ENCODE data around the gene FUT2.
"Not testable (repeated sequence)": the region's sequence is repeated elsewhere in the genome, so short reads cannot be mapped to it uniquely, and the experiment has no call there.

The FUT2 gene

DNA sequence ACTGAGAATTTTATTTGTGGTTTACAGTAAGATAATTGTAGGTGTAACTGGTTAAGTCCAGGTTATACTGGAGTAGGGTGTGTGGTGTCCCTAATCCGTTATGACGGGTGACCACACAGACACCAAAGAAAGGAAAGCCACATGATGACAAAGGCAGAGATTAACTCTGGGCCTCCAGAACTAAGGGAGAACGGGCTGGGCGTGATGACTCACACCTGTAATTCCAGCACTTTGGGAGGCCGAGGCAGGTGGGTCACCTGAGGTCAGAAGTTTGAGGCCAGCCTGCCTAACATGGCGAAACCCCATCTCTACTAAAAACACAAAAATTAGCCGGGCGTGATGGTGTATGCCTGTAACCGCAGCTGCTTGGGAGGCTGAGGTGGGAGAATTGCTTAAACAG is 10.2 kb upstream of the FUT2 start:
- Histone ChIP-seq H3K4me3 (ENCODE audit: low read depth in 1 of 2, low read length in 2 of 2) (no peak overlapping the region), H3K9ac (ENCODE audit: low read length) (no peak overlapping the region), H3K4me1 (ENCODE audit: insufficient read depth, low read length) (no peaks in the 10 kb centered on the region), H3K9me3 (ENCODE audit: low read length) (no peaks in the 10 kb centered on the region), H3K36me3 (ENCODE audit: insufficient read depth, low read length) (no peaks in the 10 kb centered on the region), H3K27ac (ENCODE audit: low read depth, low read length) (no peak overlapping the region), H3K27me3 (ENCODE audit: control insufficient read depth in 1 of 2, insufficient read depth in 2 of 2, low read length in 2 of 2) (no peaks in the 10 kb centered on the region)

GRCh38 chr19:48686088-48686487 is 9.7 kb upstream of the FUT2 start:
- Histone ChIP-seq H3K27ac (ENCODE audit: low read depth, low read length) (no peak overlapping the region), H3K4me1 (ENCODE audit: insufficient read depth, low read length) (no peaks in the 10 kb centered on the region), H3K27me3 (ENCODE audit: control insufficient read depth in 1 of 2, insufficient read depth in 2 of 2, low read length in 2 of 2) (no peaks in the 10 kb centered on the region), H3K9ac (ENCODE audit: low read length) (no peak overlapping the region), H3K4me3 (ENCODE audit: low read depth in 1 of 2, low read length in 2 of 2) (no peak overlapping the region), H3K36me3 (ENCODE audit: insufficient read depth, low read length) (no peaks in the 10 kb centered on the region), H3K9me3 (ENCODE audit: low read length) (no peaks in the 10 kb centered on the region)

GRCh38 chr19:48686637-48687036 is 9.1 kb upstream of the FUT2 start:
- not testable (repeated sequence) for H3K27me3 ChIP-seq (ENCODE audit: control insufficient read depth in 1 of 2, insufficient read depth in 2 of 2, low read length in 2 of 2); H3K27ac ChIP-seq (ENCODE audit: low read depth, low read length); H3K9ac ChIP-seq (ENCODE audit: low read length); H3K4me1 ChIP-seq (ENCODE audit: insufficient read depth, low read length); H3K9me3 ChIP-seq (ENCODE audit: low read length); H3K36me3 ChIP-seq (ENCODE audit: insufficient read depth, low read length); H3K4me3 ChIP-seq (ENCODE audit: low read depth in 1 of 2, low read length in 2 of 2)

GRCh38 chr19:48687776-48688175 is 8.0 kb upstream of the FUT2 start:
- Histone ChIP-seq H3K9me3 (ENCODE audit: low read length) (no peaks in the 10 kb centered on the region), H3K36me3 (ENCODE audit: insufficient read depth, low read length) (no peaks in the 10 kb centered on the region), H3K9ac (ENCODE audit: low read length) (no peak overlapping the region), H3K4me3 (ENCODE audit: low read depth in 1 of 2, low read length in 2 of 2) (no peak overlapping the region), H3K27me3 (ENCODE audit: control insufficient read depth in 1 of 2, insufficient read depth in 2 of 2, low read length in 2 of 2) (no peaks in the 10 kb centered on the region), H3K27ac (ENCODE audit: low read depth, low read length) (no peak overlapping the region), H3K4me1 (ENCODE audit: insufficient read depth, low read length) (no peaks in the 10 kb centered on the region)

DNA sequence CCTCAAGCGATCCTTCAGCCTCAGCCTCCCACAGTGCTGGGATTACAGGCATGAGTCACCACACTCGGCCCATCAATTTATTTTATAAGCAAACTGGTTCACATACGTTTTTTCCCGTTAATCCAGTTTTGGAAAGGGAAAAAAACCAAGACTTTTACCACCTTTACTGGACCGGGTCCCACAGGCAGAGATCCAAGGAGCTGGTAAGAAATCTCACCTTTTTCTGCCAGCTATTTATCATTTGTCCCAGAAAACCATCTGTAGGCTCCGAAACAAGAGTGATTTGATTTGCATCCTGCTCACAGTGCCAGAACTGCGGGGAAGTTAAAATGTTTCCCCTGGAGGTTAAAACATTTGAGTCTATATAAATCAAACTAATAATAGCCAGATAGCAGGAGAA is 6.3 kb upstream of the FUT2 start:
- Histone ChIP-seq H3K4me3 (ENCODE audit: low read depth in 1 of 2, low read length in 2 of 2) (no peak overlapping the region), H3K4me1 (ENCODE audit: insufficient read depth, low read length) (no peaks in the 10 kb centered on the region), H3K9ac (ENCODE audit: low read length) (no peak overlapping the region), H3K27me3 (ENCODE audit: control insufficient read depth in 1 of 2, insufficient read depth in 2 of 2, low read length in 2 of 2) (no peaks in the 10 kb centered on the region), H3K9me3 (ENCODE audit: low read length) (no peaks in the 10 kb centered on the region), H3K36me3 (ENCODE audit: insufficient read depth, low read length) (no peaks in the 10 kb centered on the region), H3K27ac (ENCODE audit: low read depth, low read length) (no peak overlapping the region)

DNA sequence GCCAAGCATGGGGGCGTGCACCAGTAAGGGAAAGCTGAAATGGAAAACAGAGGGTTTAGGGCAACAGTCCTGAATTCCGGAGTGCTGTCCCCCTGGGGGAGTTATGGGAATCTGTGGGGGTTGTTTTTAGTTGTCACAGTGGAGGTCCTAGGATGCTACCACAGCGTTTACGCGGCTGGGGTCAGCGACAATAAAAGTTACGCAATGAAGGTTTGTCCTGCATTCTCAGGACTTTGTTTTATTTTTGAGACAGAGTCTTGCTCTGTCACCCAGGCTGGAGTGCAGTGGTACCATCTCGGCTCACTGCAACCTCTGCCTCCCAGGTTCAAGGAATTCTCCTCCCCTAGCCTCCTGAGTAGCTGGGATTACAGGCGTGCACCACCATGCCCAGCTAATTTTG is 2.1 kb upstream of the FUT2 start:
- not testable (repeated sequence) for H3K9me3 ChIP-seq (ENCODE audit: low read length); H3K4me3 ChIP-seq (ENCODE audit: low read depth in 1 of 2, low read length in 2 of 2); H3K4me1 ChIP-seq (ENCODE audit: insufficient read depth, low read length); H3K27ac ChIP-seq (ENCODE audit: low read depth, low read length); H3K9ac ChIP-seq (ENCODE audit: low read length); H3K27me3 ChIP-seq (ENCODE audit: control insufficient read depth in 1 of 2, insufficient read depth in 2 of 2, low read length in 2 of 2); H3K36me3 ChIP-seq (ENCODE audit: insufficient read depth, low read length)

DNA sequence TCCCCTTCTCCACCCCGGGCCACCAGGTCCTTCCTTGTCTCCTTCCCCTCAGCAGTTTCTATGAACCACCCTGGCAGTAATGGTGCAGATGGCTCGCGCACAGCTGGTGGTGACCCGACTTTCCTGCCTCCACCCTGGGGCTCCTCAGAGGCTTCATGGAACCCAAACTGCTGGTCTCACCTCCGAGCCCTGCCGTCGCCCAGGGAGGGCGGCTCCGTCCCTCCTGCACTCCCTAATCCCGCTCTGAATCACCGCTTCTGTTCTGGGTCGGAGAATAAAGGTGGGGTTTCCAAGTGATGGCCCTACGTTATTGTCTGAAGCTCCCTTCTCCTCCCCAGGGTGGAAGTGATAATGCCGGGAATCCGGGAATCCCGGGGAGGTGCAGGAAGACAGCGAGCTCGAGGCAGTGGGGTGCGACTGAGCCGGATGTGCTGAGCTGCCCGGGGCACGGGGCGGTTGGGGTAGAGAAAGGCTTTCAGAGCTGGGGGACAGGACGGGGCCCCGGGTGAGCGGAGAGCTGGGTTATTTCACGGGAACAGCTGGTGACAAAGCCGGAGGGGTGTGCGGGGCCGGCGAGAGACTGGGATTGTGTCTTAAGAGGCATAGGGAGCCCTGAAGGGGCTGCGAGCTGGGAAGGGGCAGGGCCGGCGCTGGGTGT is 711 bp downstream of the FUT2 start:
- peaks cover 0 to 9% of the 10 kb centered on the region in 2 donors for H3K27me3 ChIP-seq (ENCODE audit: control insufficient read depth in 1 of 2, insufficient read depth in 2 of 2, low read length in 2 of 2)
- no peaks in the 10 kb centered on the region for H3K36me3 ChIP-seq (ENCODE audit: insufficient read depth, low read length)
- H3K4me1 ChIP-seq (ENCODE audit: insufficient read depth, low read length), result no peaks in the 10 kb centered on the region
- H3K9ac ChIP-seq (ENCODE audit: low read length), result no peak overlapping the region
- no peaks in the 10 kb centered on the region for H3K9me3 ChIP-seq (ENCODE audit: low read length)
- H3K4me3 ChIP-seq (ENCODE audit: low read depth in 1 of 2, low read length in 2 of 2), result no peak overlapping the region
- no peak overlapping the region for H3K27ac ChIP-seq (ENCODE audit: low read depth, low read length)

GRCh38 chr19:48698046-48698445 is 2.3 kb downstream of the FUT2 start:
- Histone ChIP-seq H3K4me3 (ENCODE audit: low read depth in 1 of 2, low read length in 2 of 2) (no peak overlapping the region), H3K9me3 (ENCODE audit: low read length) (no peaks in the 10 kb centered on the region), H3K27me3 (ENCODE audit: control insufficient read depth in 1 of 2, insufficient read depth in 2 of 2, low read length in 2 of 2) (peaks cover 0 to 9% of the 10 kb centered on the region in 2 donors), H3K4me1 (ENCODE audit: insufficient read depth, low read length) (no peaks in the 10 kb centered on the region), H3K9ac (ENCODE audit: low read length) (no peak overlapping the region), H3K27ac (ENCODE audit: low read depth, low read length) (no peak overlapping the region), H3K36me3 (ENCODE audit: insufficient read depth, low read length) (no peaks in the 10 kb centered on the region)

DNA sequence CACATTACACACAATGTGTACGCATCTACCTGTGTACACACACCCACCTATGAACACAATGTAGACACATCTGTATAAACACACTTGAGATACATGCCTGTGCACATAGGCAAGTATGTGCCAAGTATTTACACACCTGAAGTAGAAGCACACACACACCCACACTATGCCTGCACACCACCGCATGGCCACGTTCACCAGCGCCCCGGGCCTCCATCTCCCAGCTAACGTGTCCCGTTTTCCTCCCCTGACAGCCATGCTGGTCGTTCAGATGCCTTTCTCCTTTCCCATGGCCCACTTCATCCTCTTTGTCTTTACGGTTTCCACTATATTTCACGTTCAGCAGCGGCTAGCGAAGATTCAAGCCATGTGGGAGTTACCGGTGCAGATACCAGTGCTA is 6.9 kb downstream of the FUT2 start:
- Histone ChIP-seq H3K36me3 (ENCODE audit: insufficient read depth, low read length) (peaks cover 5% of the 10 kb centered on the region), H3K27me3 (ENCODE audit: control insufficient read depth in 1 of 2, insufficient read depth in 2 of 2, low read length in 2 of 2) (no peaks in the 10 kb centered on the region), H3K9me3 (ENCODE audit: low read length) (no peaks in the 10 kb centered on the region), H3K4me1 (ENCODE audit: insufficient read depth, low read length) (no peaks in the 10 kb centered on the region), H3K4me3 (ENCODE audit: low read depth in 1 of 2, low read length in 2 of 2) (no peak overlapping the region), H3K27ac (ENCODE audit: low read depth, low read length) (no peak overlapping the region), H3K9ac (ENCODE audit: low read length) (no peak overlapping the region)

DNA sequence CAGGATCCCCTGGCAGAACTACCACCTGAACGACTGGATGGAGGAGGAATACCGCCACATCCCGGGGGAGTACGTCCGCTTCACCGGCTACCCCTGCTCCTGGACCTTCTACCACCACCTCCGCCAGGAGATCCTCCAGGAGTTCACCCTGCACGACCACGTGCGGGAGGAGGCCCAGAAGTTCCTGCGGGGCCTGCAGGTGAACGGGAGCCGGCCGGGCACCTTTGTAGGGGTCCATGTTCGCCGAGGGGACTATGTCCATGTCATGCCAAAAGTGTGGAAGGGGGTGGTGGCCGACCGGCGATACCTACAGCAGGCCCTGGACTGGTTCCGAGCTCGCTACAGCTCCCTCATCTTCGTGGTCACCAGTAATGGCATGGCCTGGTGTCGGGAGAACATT is 7.5 kb downstream of the FUT2 start:
- no peak overlapping the region for H3K9ac ChIP-seq (ENCODE audit: low read length)
- peaks cover 5% of the 10 kb centered on the region for H3K36me3 ChIP-seq (ENCODE audit: insufficient read depth, low read length)
- no peaks in the 10 kb centered on the region for H3K4me1 ChIP-seq (ENCODE audit: insufficient read depth, low read length)
- H3K27me3 ChIP-seq (ENCODE audit: control insufficient read depth in 1 of 2, insufficient read depth in 2 of 2, low read length in 2 of 2), result no peaks in the 10 kb centered on the region
- no peak overlapping the region for H3K27ac ChIP-seq (ENCODE audit: low read depth, low read length)
- no peaks in the 10 kb centered on the region for H3K9me3 ChIP-seq (ENCODE audit: low read length)
- no peak overlapping the region for H3K4me3 ChIP-seq (ENCODE audit: low read depth in 1 of 2, low read length in 2 of 2)

GRCh38 chr19:48705431-48705830 is 9.7 kb downstream of the FUT2 start:
- H3K27me3 ChIP-seq (ENCODE audit: control insufficient read depth in 1 of 2, insufficient read depth in 2 of 2, low read length in 2 of 2), result no peaks in the 10 kb centered on the region
- no peaks in the 10 kb centered on the region for H3K4me1 ChIP-seq (ENCODE audit: insufficient read depth, low read length)
- H3K27ac ChIP-seq (ENCODE audit: low read depth, low read length), result no peak overlapping the region
- peaks cover 5% of the 10 kb centered on the region for H3K36me3 ChIP-seq (ENCODE audit: insufficient read depth, low read length)
- H3K4me3 ChIP-seq (ENCODE audit: low read depth in 1 of 2, low read length in 2 of 2), result no peak overlapping the region
- H3K9ac ChIP-seq (ENCODE audit: low read length), result no peak overlapping the region
- no peaks in the 10 kb centered on the region for H3K9me3 ChIP-seq (ENCODE audit: low read length)

- no peak overlapping the region for H3K27ac ChIP-seq (ENCODE audit: low read depth, low read length)
- H3K27me3 ChIP-seq (ENCODE audit: control insufficient read depth in 1 of 2, insufficient read depth in 2 of 2, low read length in 2 of 2), result no peaks in the 10 kb centered on the region
- H3K36me3 ChIP-seq (ENCODE audit: insufficient read depth, low read length), result peaks cover 3% of the 10 kb centered on the region
- H3K4me1 ChIP-seq (ENCODE audit: insufficient read depth, low read length), result peaks cover 8% of the 10 kb centered on the region
- no peak overlapping the region for H3K4me3 ChIP-seq (ENCODE audit: low read depth in 1 of 2, low read length in 2 of 2)
- H3K9me3 ChIP-seq (ENCODE audit: low read length), result no peaks in the 10 kb centered on the region
- no peak overlapping the region for H3K9ac ChIP-seq (ENCODE audit: low read length)
These were observed 12.7 kb downstream of the FUT2 start for GRCh38 chr19:48708471-48708870.

All from muscle layer of colon (tissue), 2 donors.